Stimulated activated CD4-positive, alpha-beta T cell treated with anti-CD3 and anti-CD28 coated beads, TNF-alpha, amount 100 ng/mL, for 4 hours (primary cell): ENCODE data around the gene BASP1.
"Not testable (repeated sequence)": the region's sequence is repeated elsewhere in the genome, so short reads cannot be mapped to it uniquely, and the experiment has no call there.

Experiments
- DNase-seq, 3 experiments: peaks; one replicate each; pipeline ENCODE4 v3.0.0-alpha.2; 2020; ENCODE audit warnings: low read depth in 3 of 3

BASP1 gene

DNA sequence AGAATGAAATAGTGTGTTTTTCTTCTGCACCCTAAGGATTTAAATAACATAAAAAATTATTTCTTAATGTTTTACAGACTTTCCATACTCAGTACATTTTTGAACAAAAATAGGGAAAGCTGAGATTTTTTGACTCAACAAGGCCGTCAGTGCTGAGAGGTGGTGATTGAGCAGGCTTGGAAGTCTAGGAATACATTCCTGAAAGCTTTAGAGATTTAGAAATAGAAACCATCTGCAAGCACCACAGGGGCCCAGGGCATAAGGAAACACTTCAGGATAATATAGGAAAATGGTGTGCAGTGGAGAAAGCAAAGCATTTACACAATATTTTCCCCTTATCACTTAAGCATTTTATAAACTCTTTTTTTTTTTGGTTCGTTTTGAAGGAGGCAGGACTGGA lies 5.2 kb downstream of the BASP1 start:
- DNase-seq = no peak

GRCh38 chr5:17223367-17224185 lies 6.1 kb downstream of the BASP1 start:
- no peak for DNase-seq

DNA sequence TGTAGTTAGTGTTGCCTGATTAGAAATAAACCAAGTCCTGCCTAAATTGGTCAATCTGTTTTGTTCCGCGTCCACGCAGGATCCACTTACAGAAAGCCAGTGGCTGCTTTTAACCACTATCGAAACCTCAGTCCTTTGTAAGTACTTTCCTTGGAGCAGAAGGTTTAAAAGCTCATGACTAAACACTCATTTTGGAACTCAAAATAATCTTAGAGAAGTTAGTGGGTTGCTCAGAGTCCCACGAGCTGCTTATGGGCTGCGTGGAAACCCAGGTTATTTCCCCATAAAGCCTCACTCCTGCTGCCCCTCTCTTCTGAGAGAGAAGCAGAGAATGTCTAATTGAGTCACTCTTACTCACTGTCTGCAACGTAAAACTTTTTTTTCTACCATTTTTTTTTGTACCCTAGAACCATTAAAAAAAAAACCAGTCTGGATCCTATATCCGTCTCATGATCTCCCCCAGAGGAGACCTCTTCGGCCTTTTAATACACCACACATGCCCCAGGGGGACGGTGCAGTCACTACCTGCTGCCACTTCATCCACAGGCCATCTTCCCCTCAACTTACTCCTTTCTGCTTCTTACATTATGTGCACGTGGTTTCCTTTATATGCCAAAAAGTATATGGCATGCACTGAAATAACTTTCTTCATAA lies 7.6 kb downstream of the BASP1 start:
- no peak for DNase-seq

DNA sequence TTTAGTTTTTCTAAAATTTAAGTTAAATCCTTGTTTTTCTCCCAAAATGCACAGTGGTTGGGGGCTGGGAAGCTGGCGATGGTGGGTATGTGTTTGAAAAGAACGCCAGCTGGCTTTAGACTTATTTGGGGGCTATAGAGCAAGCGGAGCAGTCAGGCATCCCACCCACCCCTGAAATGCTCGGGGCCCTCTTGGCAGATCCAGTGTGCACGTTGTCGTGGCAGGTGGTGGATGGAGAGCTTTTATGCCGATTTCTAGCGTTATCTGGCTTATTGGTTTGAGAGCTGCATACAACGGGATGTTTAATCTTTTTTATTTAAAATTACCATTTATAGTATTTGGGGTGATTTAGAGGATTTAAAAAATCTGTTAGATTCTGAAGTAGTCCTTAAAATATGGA lies 8.1 kb downstream of the BASP1 start:
- DNase-seq = no peak

- no peak for DNase-seq
Observed at GRCh38 chr5:17227868-17228267, 10.4 kb downstream of the BASP1 start.

- DNase-seq = no peak
Observed at GRCh38 chr5:17228821-17229291, 11.4 kb downstream of the BASP1 start.

DNA sequence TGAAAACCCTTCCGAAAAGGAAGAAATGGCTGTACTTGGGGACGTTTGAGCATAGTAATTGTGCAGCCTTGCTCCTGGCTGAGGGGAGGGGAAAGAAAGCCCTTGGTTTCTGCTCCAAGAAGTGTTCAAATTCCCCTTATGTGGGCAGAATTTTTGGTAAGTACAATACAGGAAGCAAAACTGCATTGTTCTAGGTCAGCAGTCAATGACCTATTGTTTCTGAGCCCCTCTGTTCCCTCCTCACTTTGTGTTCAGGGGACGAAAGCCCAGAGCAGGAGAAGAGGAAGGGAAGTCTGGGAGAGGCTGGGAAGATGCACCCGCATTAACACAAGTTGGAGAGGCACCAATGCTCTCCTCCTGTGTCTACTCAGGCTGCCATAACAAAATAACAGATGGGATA lies 11.9 kb downstream of the BASP1 start:
- no peak for DNase-seq

DNA sequence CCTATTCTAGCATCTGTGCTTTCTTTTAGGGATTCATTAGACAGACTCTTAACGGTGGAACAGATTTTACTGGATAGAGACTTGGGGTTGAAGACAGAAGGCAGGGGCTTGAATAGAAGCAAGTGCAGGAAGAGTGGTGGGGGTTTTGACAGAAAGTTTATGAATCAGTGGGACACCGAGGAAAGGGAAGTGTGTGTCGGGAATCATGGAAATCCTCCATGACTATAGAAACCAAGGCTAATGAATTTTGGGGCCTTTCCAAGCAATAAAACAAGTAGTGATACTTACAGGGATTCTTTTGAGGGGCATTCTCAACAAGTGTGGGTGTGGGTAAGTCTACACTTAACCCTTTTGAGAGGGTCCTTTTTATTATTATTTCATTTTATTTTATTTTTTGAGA lies 12.8 kb downstream of the BASP1 start:
- no peak for DNase-seq

DNA sequence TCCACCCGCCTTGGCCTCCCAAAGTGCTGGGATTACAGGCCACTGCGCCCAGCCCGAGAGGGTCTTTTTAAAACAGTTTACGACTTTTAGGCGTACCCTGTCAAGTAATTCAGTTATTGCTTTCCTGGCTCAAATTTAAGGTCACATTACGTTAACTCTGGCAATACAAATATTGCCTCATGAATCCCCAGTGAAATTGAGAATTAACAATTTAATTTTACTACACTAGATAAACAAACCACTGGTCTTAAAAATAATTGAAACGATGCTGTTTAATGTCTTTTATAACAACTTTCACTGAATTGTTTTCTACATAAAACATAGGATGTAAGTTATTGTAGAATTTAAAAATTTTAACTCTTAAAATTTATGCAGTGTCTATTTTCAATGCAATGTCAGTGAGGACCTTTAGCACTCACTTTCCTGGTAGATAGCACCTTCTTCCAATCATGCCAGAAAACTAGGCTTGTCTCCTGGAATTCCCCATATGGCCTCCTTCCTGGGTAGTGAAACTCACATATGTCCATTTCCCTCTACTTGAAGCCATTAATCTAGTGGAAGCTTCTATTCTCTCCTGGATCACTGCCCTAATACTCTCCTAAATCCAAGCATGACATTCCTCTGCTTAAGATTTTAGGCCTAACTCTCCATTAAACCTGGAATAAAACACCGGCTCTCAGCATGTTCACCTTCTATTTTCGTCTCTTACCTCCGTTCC lies 13.5 kb downstream of the BASP1 start:
- DNase-seq = no peak

DNA sequence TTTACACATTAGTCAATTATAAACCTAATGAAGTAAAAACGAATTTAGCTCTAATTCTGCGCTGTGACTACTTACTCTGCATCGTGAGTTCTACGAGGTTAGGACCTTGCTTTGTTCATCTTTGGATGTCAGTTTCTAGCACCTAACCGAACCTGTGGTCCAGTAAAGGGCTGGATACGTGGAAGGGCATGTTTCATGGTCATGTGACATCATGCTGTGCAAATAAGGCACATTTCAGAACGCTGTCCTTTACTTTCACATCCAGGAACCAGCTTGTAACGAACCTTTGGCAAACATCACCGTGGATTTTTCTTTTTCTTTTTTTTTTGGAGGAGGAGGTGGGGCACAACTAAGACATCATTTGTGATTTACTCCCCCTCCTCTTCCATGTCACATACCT lies 15.0 kb downstream of the BASP1 start:
- DNase-seq = no peak

DNA sequence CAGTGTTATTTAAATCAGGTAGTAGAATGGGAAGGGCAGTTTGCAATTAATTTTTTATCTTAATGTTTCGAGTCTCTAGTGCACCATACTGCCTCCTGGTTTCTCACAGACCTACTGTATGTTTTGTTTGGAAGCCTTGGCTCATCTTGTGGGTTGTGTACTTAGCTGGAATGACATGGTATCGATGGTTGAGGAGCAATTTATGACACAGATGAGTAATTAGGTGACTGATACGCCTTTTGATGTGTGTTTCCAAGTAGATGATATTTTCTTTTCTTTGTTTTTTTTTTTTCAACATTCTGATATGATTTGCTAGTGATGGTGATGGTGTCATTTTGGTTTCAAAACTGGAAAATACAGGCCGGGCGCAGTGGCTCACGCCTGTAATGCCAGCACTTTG lies 16.1 kb downstream of the BASP1 start:
- DNase-seq = no peak

GRCh38 chr5:17234374-17234773 lies 16.9 kb downstream of the BASP1 start:
- DNase-seq = no peak

GRCh38 chr5:17235731-17236330 lies 18.4 kb downstream of the BASP1 start:
- no peak for DNase-seq

GRCh38 chr5:17238521-17239041 lies 21.1 kb downstream of the BASP1 start:
- DNase-seq = no peak

- no peak for DNase-seq
Observed at GRCh38 chr5:17239953-17240352, 22.5 kb downstream of the BASP1 start.

- no peak for DNase-seq
Observed at GRCh38 chr5:17240487-17240886, 23.1 kb downstream of the BASP1 start.

GRCh38 chr5:17241635-17242034 lies 24.2 kb downstream of the BASP1 start:
- DNase-seq = no peak

- DNase-seq = no peak
Observed at GRCh38 chr5:17243287-17244063, 26.0 kb downstream of the BASP1 start.

DNA sequence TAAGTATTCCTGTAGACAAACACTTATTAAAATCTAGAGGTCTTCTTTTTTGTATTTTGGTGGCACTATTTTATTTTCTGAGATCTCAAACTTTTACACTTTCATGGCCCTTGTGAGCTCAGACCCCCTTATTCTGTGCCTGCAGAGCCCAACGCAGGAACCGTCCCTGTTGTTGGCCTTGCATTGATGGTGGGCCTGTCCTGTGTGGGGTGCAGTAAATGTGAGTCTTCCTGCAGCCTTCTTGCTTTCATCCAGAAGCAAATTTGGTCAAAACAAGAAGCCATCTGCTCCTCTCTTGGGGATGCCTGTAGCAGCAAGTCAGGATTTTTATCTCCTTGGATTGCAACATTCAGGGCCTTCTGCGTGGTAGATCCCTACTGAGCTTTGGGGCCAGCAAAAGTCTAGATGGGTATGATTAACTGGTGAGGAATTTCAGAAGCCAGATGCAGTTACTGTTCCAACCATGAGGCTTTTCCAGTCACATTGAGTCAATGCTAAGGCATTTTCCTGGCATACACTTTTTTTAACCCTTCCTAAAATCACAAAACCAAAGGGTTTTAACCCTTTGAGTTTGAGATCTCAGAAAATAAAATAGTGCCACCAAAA lies 31.7 kb downstream of the BASP1 start:
- DNase-seq = no peak

GRCh38 chr5:17249841-17250240 lies 32.4 kb downstream of the BASP1 start:
- DNase-seq = not testable (repeated sequence)

- DNase-seq = no peak
Observed at GRCh38 chr5:17252543-17252942, 35.1 kb downstream of the BASP1 start.
